Urinary bladder (tissue), 4 donors: ENCODE data around the gene RPL37. TPM values are rescaled to one million over a fixed set of nuclear protein-coding genes. Genes with fewer than 3 reads are reported as not detected.
"Not testable (repeated sequence)": the region's sequence is repeated elsewhere in the genome, so short reads cannot be mapped to it uniquely, and the experiment has no call there.

ENCODE experiments used
- DNase-seq: peaks from one replicate; pipeline ENCODE4 v3.0.0-alpha.2; 2015; ENCODE audit errors: extremely low spot score
- H3K27ac ChIP-seq: one replicate; pipeline ENCODE4 v1.5.1; 2013; ENCODE audit warnings: low read depth, mild to moderate bottlenecking, moderate library complexity
- H3K36me3 ChIP-seq: one replicate; pipeline ENCODE4 v1.6.1; 2013; ENCODE audit warnings: mild to moderate bottlenecking, moderate library complexity; ENCODE audit not compliant: insufficient read depth
- H3K4me1 ChIP-seq: one replicate; pipeline ENCODE4 v1.6.1; 2013; ENCODE audit warnings: mild to moderate bottlenecking, moderate library complexity; ENCODE audit not compliant: insufficient read depth
- H3K4me3 ChIP-seq: one replicate; pipeline ENCODE4 v1.5.1; 2013; ENCODE audit warnings: low read depth, low read length
- WGBS: extraction: QIAGEN DNeasy Blood & Tissue Kit; methylation state at CpG from one replicate; pipeline ENCODE4 v1.1.7; 2013; 5-methylcytosine and 5-hydroxymethylcytosine counted together
- polyA plus RNA-seq: library from polyadenylated mRNA; stranded (reverse); fragments of 200-250 nt; gene quantifications from one replicate; pipeline ENCODE4 v1.2.3, GENCODE V29; 2013
- total RNA-seq: library from RNA; depleted of rRNA; stranded (reverse); fragments of >200 nt; gene quantifications from one replicate; pipeline ENCODE4 v1.2.3, GENCODE V29; 2014
- donor health status: healthy with polysubstance abuse.
- donor health status: healthy.

Gene RPL37
- total and polyA plus RNA-seq, 2 donors, result 1,380 to 2,876 TPM

GRCh38 chr5:40828690-40829661, 6.0 kb downstream of the RPL37 start:
- Histone ChIP-seq H3K4me3 (no peak overlapping the region), H3K4me1 (no peaks in the 10 kb centered on the region), H3K36me3 (peaks cover 14% of the 10 kb centered on the region), H3K27ac (no peak overlapping the region)
- DNase-seq, result no peak
- WGBS, result 95% methylated on average over 3 of the region's 3 CpGs

GRCh38 chr5:40828021-40828631, 6.9 kb downstream of the RPL37 start:
- no peak overlapping the region for H3K4me3 ChIP-seq
- no peak for DNase-seq
- no peaks in the 10 kb centered on the region for H3K4me1 ChIP-seq
- H3K36me3 ChIP-seq, result peaks cover 14% of the 10 kb centered on the region
- no peak overlapping the region for H3K27ac ChIP-seq
- 87% methylated on average over 3 of the region's 3 CpGs for WGBS

- H3K4me1 ChIP-seq, result no peaks in the 10 kb centered on the region
- no peak for DNase-seq
- no peak overlapping the region for H3K4me3 ChIP-seq
- H3K27ac ChIP-seq, result no peak overlapping the region
- peaks cover 14% of the 10 kb centered on the region for H3K36me3 ChIP-seq
- WGBS, result 87% methylated on average over 14 of the region's 14 CpGs
Measured at GRCh38 chr5:40827188-40827977, 7.6 kb downstream of the RPL37 start.

GRCh38 chr5:40826489-40827187, 8.4 kb downstream of the RPL37 start:
- DNase-seq, result no peak
- Histone ChIP-seq H3K4me3 (no peak overlapping the region), H3K4me1 (no peaks in the 10 kb centered on the region), H3K36me3 (peaks cover 10% of the 10 kb centered on the region), H3K27ac (no peak overlapping the region)
- 89% methylated on average over 5 of the region's 5 CpGs for WGBS

- not testable (repeated sequence) for H3K36me3 ChIP-seq, H3K4me3 ChIP-seq, H3K27ac ChIP-seq, H3K4me1 ChIP-seq, DNase-seq
- 92% methylated on average over 11 of the region's 11 CpGs for WGBS
Measured at GRCh38 chr5:40825461-40826043, 9.5 kb downstream of the RPL37 start.

GRCh38 chr5:40823459-40823858, 11.6 kb downstream of the RPL37 start:
- Histone ChIP-seq H3K36me3 (peaks cover 4% of the 10 kb centered on the region), H3K4me3 (no peak overlapping the region), H3K4me1 (no peaks in the 10 kb centered on the region), H3K27ac (no peak overlapping the region)
- 48% methylated on average over 1 of the region's 1 CpG for WGBS
- DNase-seq, result no peak

- no peak for DNase-seq
- Histone ChIP-seq H3K27ac (no peak overlapping the region), H3K4me1 (no peaks in the 10 kb centered on the region), H3K4me3 (no peak overlapping the region), H3K36me3 (no peaks in the 10 kb centered on the region)
- WGBS, result 79% methylated on average over 2 of the region's 2 CpGs
Measured at GRCh38 chr5:40813698-40814281, 21.2 kb downstream of the RPL37 start.

- Histone ChIP-seq H3K4me1 (no peaks in the 10 kb centered on the region), H3K27ac (no peak overlapping the region), H3K36me3 (no peaks in the 10 kb centered on the region), H3K4me3 (no peak overlapping the region)
- no peak for DNase-seq
- WGBS, result 25% methylated on average over 1 of the region's 1 CpG
Measured at GRCh38 chr5:40812125-40812524, 22.9 kb downstream of the RPL37 start.

- no peaks in the 10 kb centered on the region for H3K36me3 ChIP-seq
- DNase-seq, result no peak
- peaks cover 2% of the 10 kb centered on the region for H3K4me1 ChIP-seq
- no peak overlapping the region for H3K4me3 ChIP-seq
- 93% methylated on average over 8 of the region's 8 CpGs for WGBS
- H3K27ac ChIP-seq, result no peak overlapping the region
Measured at GRCh38 chr5:40801771-40802562, 33.1 kb downstream of the RPL37 start.

GRCh38 chr5:40799258-40799657, 35.8 kb downstream of the RPL37 start:
- Histone ChIP-seq H3K4me1 (peaks cover 2% of the 10 kb centered on the region), H3K4me3 (no peak overlapping the region), H3K36me3 (no peaks in the 10 kb centered on the region), H3K27ac (no peak overlapping the region)
- DNase-seq, result no peak
- WGBS, result 24% methylated on average over 1 of the region's 1 CpG

GRCh38 chr5:40798801-40799210, 36.2 kb downstream of the RPL37 start:
- H3K4me3 ChIP-seq, result peak overlapping the region; percentile 94
- DNase-seq, result no peak
- peaks cover 2% of the 10 kb centered on the region for H3K4me1 ChIP-seq
- WGBS, result 2% methylated on average over 7 of the region's 7 CpGs
- no peaks in the 10 kb centered on the region for H3K36me3 ChIP-seq
- no peak overlapping the region for H3K27ac ChIP-seq
